Measurements from ENCODE around the gene GPATCH8.

The GPATCH8 gene

GRCh38 chr17:44451016-44451627, 52.1 kb downstream of the GPATCH8 start:
- no peak for DNase-seq (ENCODE audit: low read depth)

GRCh38 chr17:44448412-44448811, 54.8 kb downstream of the GPATCH8 start:
- no peak for DNase-seq (ENCODE audit: low read depth)

- no peak for DNase-seq (ENCODE audit: low read depth)
Observed at GRCh38 chr17:44444735-44445105, 58.5 kb downstream of the GPATCH8 start.

- DNase-seq (ENCODE audit: low read depth): no peak
Observed at GRCh38 chr17:44442806-44443205, 60.4 kb downstream of the GPATCH8 start.

GRCh38 chr17:44439168-44439567, 64.0 kb downstream of the GPATCH8 start:
- no peak for DNase-seq (ENCODE audit: low read depth)

GRCh38 chr17:44438636-44439035, 64.6 kb downstream of the GPATCH8 start:
- no peak for DNase-seq (ENCODE audit: low read depth)

- DNase-seq (ENCODE audit: low read depth): no peak
Observed at GRCh38 chr17:44436336-44436735, 66.9 kb downstream of the GPATCH8 start.

GRCh38 chr17:44432254-44433157, 70.7 kb downstream of the GPATCH8 start:
- no peak for DNase-seq (ENCODE audit: low read depth)

- no peak for DNase-seq (ENCODE audit: low read depth)
Observed at GRCh38 chr17:44424828-44425461, 78.3 kb downstream of the GPATCH8 start.

GRCh38 chr17:44417553-44417952, 85.7 kb downstream of the GPATCH8 start:
- DNase-seq (ENCODE audit: low read depth): no peak

GRCh38 chr17:44416558-44417289, 86.5 kb downstream of the GPATCH8 start:
- DNase-seq (ENCODE audit: low read depth): no peak

- no peak for DNase-seq (ENCODE audit: low read depth)
Observed at GRCh38 chr17:44414394-44415155, 88.6 kb downstream of the GPATCH8 start.

GRCh38 chr17:44409309-44410028, 93.7 kb downstream of the GPATCH8 start:
- no peak for DNase-seq (ENCODE audit: low read depth)

GRCh38 chr17:44408786-44409185, 94.4 kb downstream of the GPATCH8 start:
- no peak for DNase-seq (ENCODE audit: low read depth)

GRCh38 chr17:44402564-44403172, 100.5 kb downstream of the GPATCH8 start:
- DNase-seq (ENCODE audit: low read depth): no peak

- no peak for DNase-seq (ENCODE audit: low read depth)
Observed at GRCh38 chr17:44400226-44400847, 102.9 kb downstream of the GPATCH8 start.

- DNase-seq (ENCODE audit: low read depth): no peak
Observed at GRCh38 chr17:44398692-44399691, 104.2 kb downstream of the GPATCH8 start.
